Smooth muscle cell (in vitro differentiated cells): ENCODE measurements around the gene NREP. TPM values are rescaled to one million over a fixed set of nuclear protein-coding genes. Genes with fewer than 3 reads are reported as not detected.
A peak's percentile ranks its signal among the peaks of the same experiment; 100 is the strongest.

Source experiments
- DNase-seq: peaks from one replicate; lab custom pipeline; 2025; ENCODE audit not compliant: unreplicated experiment; lab: John Stamatoyannopoulos, UW
- H2AFZ ChIP-seq: fragments of 200-600 bp; sonication (generic); 2 replicates; pipeline ENCODE4 v1.6.0; 2016; ENCODE audit warnings: antibody characterized with exemption, low read depth, mild to moderate bottlenecking
- H3F3A ChIP-seq: fragments of 200-600 bp; sonication (generic); 2 replicates; pipeline ENCODE4 v1.6.0; 2017; ENCODE audit warnings: antibody characterized with exemption, low read depth
- H3K27ac ChIP-seq: fragments of 200-600 bp; sonication (generic); 2 replicates; pipeline ENCODE4 v1.5.1; 2016; ENCODE audit warnings: low read depth, mild to moderate bottlenecking
- H3K27me3 ChIP-seq: fragments of 200-600 bp; sonication (generic); 2 replicates; pipeline ENCODE4 v1.6.1; 2016; ENCODE audit warnings: low read depth, mild to moderate bottlenecking
- H3K36me3 ChIP-seq: fragments of 200-600 bp; sonication (generic); 2 replicates; pipeline ENCODE4 v1.5.1; 2016; ENCODE audit warnings: low read depth
- H3K4me1 ChIP-seq: fragments of 200-600 bp; sonication (generic); 2 replicates; pipeline ENCODE4 v1.5.1; 2016; ENCODE audit warnings: low read depth
- H3K4me2 ChIP-seq: fragments of 200-600 bp; sonication (generic); 2 replicates; pipeline ENCODE4 v1.6.0; 2016; ENCODE audit warnings: mild to moderate bottlenecking
- H3K4me3 ChIP-seq: fragments of 200-600 bp; sonication (generic); 2 replicates; pipeline ENCODE4 v1.5.1; 2016; ENCODE audit warnings: mild to moderate bottlenecking
- H3K79me2 ChIP-seq: fragments of 200-600 bp; sonication (generic); 2 replicates; pipeline ENCODE4 v1.6.0; 2016; ENCODE audit warnings: low read depth, mild to moderate bottlenecking
- H3K9ac ChIP-seq: fragments of 200-600 bp; sonication (generic); 2 replicates; pipeline ENCODE4 v1.6.0; 2016; ENCODE audit warnings: low read depth
- H3K9me3 ChIP-seq: fragments of 200-600 bp; sonication (generic); replicated peaks from 2 replicates; pipeline ENCODE4 v1.5.1; 2016; ENCODE audit warnings: low read depth
- H4K20me1 ChIP-seq: fragments of 200-600 bp; sonication (generic); 2 replicates; pipeline ENCODE4 v1.6.0; 2016; ENCODE audit warnings: low read depth
- CTCF ChIP-seq: fragments of 200-600 bp; sonication (generic); IDR thresholded peaks from 2 replicates; pipeline ENCODE4 v1.5.1; 2017; ENCODE audit warnings: borderline replicate concordance, mild to moderate bottlenecking, antibody characterized with exemption; ENCODE audit not compliant: insufficient read depth, poor library complexity, severe bottlenecking
- WGBS: methylation state at CpG from one replicate; pipeline ENCODE4 v1.1.7; 2016; ENCODE audit warnings: low lambda C conversion rate; 5-methylcytosine and 5-hydroxymethylcytosine counted together
- polyA plus RNA-seq: library from polyadenylated mRNA; unstranded; fragments of >200 nt; fragmentation: Nextera tagmentation; extraction: Ambion mirVana; gene quantifications from 2 replicates; pipeline ENCODE4 v1.2.1, GENCODE V29; 2016
- small RNA-seq: library from RNA; depleted of rRNA; stranded (forward); fragments of <200 nt; gene quantifications from one replicate; pipeline ENCODE3, GENCODE V24; 2014
- total RNA-seq: library from RNA; depleted of rRNA; stranded (reverse); fragments of >200 nt; gene quantifications from 2 replicates; pipeline ENCODE4 v1.2.3, GENCODE V29; 2014

NREP gene
- total and polyA plus RNA-seq, 2 experiments from 2014 or later, result 191 to 270 TPM

GRCh38 chr5:111680737-111681413 lies 76.1 kb downstream of the NREP start:
- peak; percentile 5 for DNase-seq
- H4K20me1 ChIP-seq, result no peaks in the 10 kb centered on the region
- no peak overlapping the region for H3K9ac ChIP-seq
- H2AFZ ChIP-seq, result peak overlapping the region; percentile 20
- H3K79me2 ChIP-seq, result no peaks in the 10 kb centered on the region
- WGBS, result 12% methylated on average over 6 of the region's 6 CpGs
- peaks cover 14% of the 10 kb centered on the region for H3F3A ChIP-seq
- no peaks in the 10 kb centered on the region for H3K9me3 ChIP-seq
- peak overlapping the region; percentile 2 for H3K4me3 ChIP-seq
- H3K27me3 ChIP-seq, result no peaks in the 10 kb centered on the region
- peaks cover 5% of the 10 kb centered on the region for H3K4me1 ChIP-seq
- TF ChIP-seq CTCF, result no peak
- H3K36me3 ChIP-seq, result no peaks in the 10 kb centered on the region
- peak overlapping the region; percentile 51 for H3K4me2 ChIP-seq
- peak overlapping the region; percentile 82 for H3K27ac ChIP-seq

- Histone ChIP-seq H3K79me2 (no peaks in the 10 kb centered on the region), H3K36me3 (no peaks in the 10 kb centered on the region), H3K27ac (no peak overlapping the region), H3K27me3 (no peaks in the 10 kb centered on the region), H3K4me3 (no peak overlapping the region), H2AFZ (no peak overlapping the region), H4K20me1 (no peaks in the 10 kb centered on the region), H3K4me2 (no peak overlapping the region), H3K4me1 (peaks cover 5% of the 10 kb centered on the region), H3K9me3 (no peaks in the 10 kb centered on the region), H3F3A (peaks cover 14% of the 10 kb centered on the region), H3K9ac (no peak overlapping the region)
- WGBS, result 95% methylated on average over 8 of the region's 8 CpGs
- no peak for DNase-seq
- no peak for TF ChIP-seq CTCF
Measured at GRCh38 chr5:111679611-111680010, 77.4 kb downstream of the NREP start.

Small RNAs within 50 kb of the gene (small RNA-seq; reads per million reads assigned to genes)
- 0.16 reads per million for gene RN7SKP57

Other genes with a start within 250 kb of the NREP start
- 123 and 152 TPM in 2 replicates for gene STARD4, start 244.7 kb downstream of the NREP start, total RNA-seq
- gene STARD4, start 244.7 kb downstream of the NREP start, polyA plus RNA-seq, result 32.8 and 41.7 TPM in 2 replicates